ENCODE results near the gene QRICH2.

- TF ChIP-seq, protein P1, sequence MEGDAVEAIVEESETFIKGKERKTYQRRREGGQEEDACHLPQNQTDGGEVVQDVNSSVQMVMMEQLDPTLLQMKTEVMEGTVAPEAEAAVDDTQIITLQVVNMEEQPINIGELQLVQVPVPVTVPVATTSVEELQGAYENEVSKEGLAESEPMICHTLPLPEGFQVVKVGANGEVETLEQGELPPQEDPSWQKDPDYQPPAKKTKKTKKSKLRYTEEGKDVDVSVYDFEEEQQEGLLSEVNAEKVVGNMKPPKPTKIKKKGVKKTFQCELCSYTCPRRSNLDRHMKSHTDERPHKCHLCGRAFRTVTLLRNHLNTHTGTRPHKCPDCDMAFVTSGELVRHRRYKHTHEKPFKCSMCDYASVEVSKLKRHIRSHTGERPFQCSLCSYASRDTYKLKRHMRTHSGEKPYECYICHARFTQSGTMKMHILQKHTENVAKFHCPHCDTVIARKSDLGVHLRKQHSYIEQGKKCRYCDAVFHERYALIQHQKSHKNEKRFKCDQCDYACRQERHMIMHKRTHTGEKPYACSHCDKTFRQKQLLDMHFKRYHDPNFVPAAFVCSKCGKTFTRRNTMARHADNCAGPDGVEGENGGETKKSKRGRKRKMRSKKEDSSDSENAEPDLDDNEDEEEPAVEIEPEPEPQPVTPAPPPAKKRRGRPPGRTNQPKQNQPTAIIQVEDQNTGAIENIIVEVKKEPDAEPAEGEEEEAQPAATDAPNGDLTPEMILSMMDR (conservative IDR thresholded peaks at IDR 0.05; ENCODE audit: low read length), result no peak
- TF ChIP-seq EZH2phosphoT487 (IDR thresholded peaks at IDR 0.05; ENCODE audit: borderline replicate concordance, low read depth, low read length), result no peak
These were observed 42.3 kb downstream of the QRICH2 start for GRCh38 chr17:76265624-76266243.
